Astrocyte (in vitro differentiated cells and primary cell): ENCODE measurements around the gene COA1. TPM values are rescaled to one million over a fixed set of nuclear protein-coding genes. Genes with fewer than 3 reads are reported as not detected.

Experiments used
- DNase-seq: peaks from one replicate; pipeline ENCODE4 v3.0.0-alpha.2; 2010; ENCODE audit warnings: low read depth
- FAIRE-seq: peaks from 2 replicates; lab custom pipeline; 2011; peaks lifted over from hg19 to GRCh38; lab: Jason Lieb, UNC
- H2AFZ ChIP-seq: 2 replicates; pipeline ENCODE4 v1.6.0; 2012; ENCODE audit warnings: low read depth, low read length, inconsistent platforms
- H3K27ac ChIP-seq: 2 replicates; pipeline ENCODE4 v1.5.1; 2011; ENCODE audit warnings: low read depth, low read length, inconsistent platforms
- H3K27me3 ChIP-seq: 2 replicates; pipeline ENCODE4 v1.6.0; 2011; ENCODE audit warnings: low read length, inconsistent platforms; ENCODE audit not compliant: insufficient read depth
- H3K36me3 ChIP-seq: 2 replicates; pipeline ENCODE4 v1.5.1; 2011; ENCODE audit warnings: low read length, inconsistent platforms; ENCODE audit not compliant: insufficient read depth
- H3K4me1 ChIP-seq: 2 replicates; pipeline ENCODE4 v1.5.1; 2011; ENCODE audit warnings: low read length, inconsistent platforms; ENCODE audit not compliant: insufficient read depth
- H3K4me2 ChIP-seq: 2 replicates; pipeline ENCODE4 v1.6.0; 2012; ENCODE audit warnings: low read length, inconsistent platforms
- H3K4me3 ChIP-seq: 2 replicates; pipeline ENCODE4 v1.5.1; 2011; ENCODE audit warnings: low read depth, mild to moderate bottlenecking, low read length, inconsistent platforms; ENCODE audit not compliant: insufficient read depth
- H3K79me2 ChIP-seq: 2 replicates; pipeline ENCODE4 v1.6.0; 2012; ENCODE audit warnings: mild to moderate bottlenecking, low read length, inconsistent platforms; ENCODE audit not compliant: insufficient read depth
- H3K9ac ChIP-seq: 2 replicates; pipeline ENCODE4 v1.6.0; 2012; ENCODE audit warnings: mild to moderate bottlenecking, low read length, inconsistent platforms
- H3K9me3 ChIP-seq: 2 replicates; pipeline ENCODE4 v1.5.1; 2012; ENCODE audit warnings: low read depth, mild to moderate bottlenecking, low read length, inconsistent platforms; ENCODE audit not compliant: insufficient read depth
- H4K20me1 ChIP-seq: 2 replicates; pipeline ENCODE4 v1.6.0; 2012; ENCODE audit warnings: low read length, inconsistent platforms; ENCODE audit not compliant: insufficient read depth
- H3K27ac Mint-ChIP-seq: one replicate; pipeline ENCODE4 v1.8.0; 2021; ENCODE audit warnings: mild to moderate bottlenecking, mixed read lengths; ENCODE audit not compliant: unreplicated experiment
- H3K27me3 Mint-ChIP-seq: one replicate; pipeline ENCODE4 v1.8.0; 2021; ENCODE audit warnings: low read depth, mixed read lengths; ENCODE audit not compliant: unreplicated experiment
- H3K36me3 Mint-ChIP-seq: one replicate; pipeline ENCODE4 v1.8.0; 2021; ENCODE audit warnings: low read depth, mixed read lengths; ENCODE audit not compliant: unreplicated experiment
- H3K4me1 Mint-ChIP-seq: one replicate; pipeline ENCODE4 v1.8.0; 2021; ENCODE audit warnings: low read depth, mixed read lengths; ENCODE audit not compliant: unreplicated experiment
- H3K4me3 Mint-ChIP-seq: one replicate; pipeline ENCODE4 v1.8.0; 2021; ENCODE audit warnings: mild to moderate bottlenecking, moderate library complexity, mixed read lengths; ENCODE audit not compliant: unreplicated experiment
- H3K9me3 Mint-ChIP-seq: one replicate; pipeline ENCODE4 v1.8.0; 2021; ENCODE audit warnings: mild to moderate bottlenecking, mixed read lengths; ENCODE audit not compliant: unreplicated experiment
- EZH2 ChIP-seq: IDR thresholded peaks from 2 replicates; pipeline ENCODE4 v1.6.1; 2012; ENCODE audit warnings: mild to moderate bottlenecking, low read length, inconsistent platforms; ENCODE audit not compliant: insufficient read depth
- total RNA-seq: library from RNA; stranded (reverse); gene quantifications from 2 replicates; pipeline ENCODE4 v1.2.1, GENCODE V29; 2021
- TF ChIP-seq, protein P1 (sequence below): IDR thresholded peaks from 2 replicates; pipeline ENCODE4 v1.5.1; 2011; ENCODE audit warnings: low read depth, mild to moderate bottlenecking, inconsistent platforms, low read length, moderate library complexity; ENCODE audit not compliant: insufficient read depth

The COA1 gene
- total RNA-seq, 1 donor from 2014 or later = 47.0 TPM

DNA sequence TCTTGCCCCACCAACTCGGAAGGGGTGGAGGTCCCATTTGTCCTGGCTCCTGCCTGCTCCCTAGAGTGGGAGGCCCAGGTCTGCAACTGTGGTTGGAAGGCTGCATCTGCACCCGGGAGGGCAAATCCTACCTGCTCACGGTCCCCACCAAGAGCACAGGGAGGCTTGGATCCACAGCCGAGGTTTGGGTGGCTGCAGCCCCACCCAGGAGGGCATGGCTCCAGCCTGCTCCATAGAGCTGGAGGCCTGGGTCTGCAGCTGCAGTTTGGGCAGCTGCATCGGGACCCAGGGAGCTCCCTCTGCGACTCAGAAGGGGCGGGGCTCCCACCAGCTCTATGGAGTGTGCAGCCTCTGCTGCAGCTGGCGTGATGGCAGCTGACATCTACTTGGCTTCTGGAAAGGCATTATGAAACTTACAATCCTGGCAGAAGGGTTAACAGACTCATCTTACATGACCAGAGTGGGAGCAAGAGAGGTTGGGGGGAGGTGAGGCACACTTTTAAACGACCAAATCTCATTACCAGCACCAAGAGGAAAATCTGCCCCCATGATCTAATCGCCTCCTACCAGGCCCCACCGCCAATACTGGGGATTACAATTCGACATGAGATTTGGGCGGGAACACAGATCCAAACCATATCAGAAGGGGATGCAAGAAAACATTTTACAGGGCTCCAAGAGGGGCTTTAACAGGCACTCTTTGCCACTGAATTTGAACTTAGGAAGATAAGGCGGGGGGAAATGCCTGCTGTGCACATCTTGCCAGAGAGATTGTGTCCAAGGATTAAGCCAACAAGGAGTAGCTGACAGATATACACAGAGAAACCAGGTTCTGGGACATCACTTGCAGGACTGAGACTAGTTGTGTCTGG is 20.9 kb upstream of the COA1 start:
- H3K4me3 Mint-ChIP-seq = no peak overlapping the region
- H4K20me1 ChIP-seq = no peaks in the 10 kb centered on the region
- peaks cover 4% of the 10 kb centered on the region for H3K9me3 Mint-ChIP-seq
- no peak overlapping the region for H3K4me3 ChIP-seq
- H3K9ac ChIP-seq = no peak overlapping the region
- H3K4me1 Mint-ChIP-seq = no peaks in the 10 kb centered on the region
- no peak overlapping the region for H3K27ac ChIP-seq
- no peak overlapping the region for H3K27ac Mint-ChIP-seq
- H3K79me2 ChIP-seq = no peaks in the 10 kb centered on the region
- H3K27me3 ChIP-seq = no peaks in the 10 kb centered on the region
- H3K27me3 Mint-ChIP-seq = peaks cover 15% of the 10 kb centered on the region
- H3K4me1 ChIP-seq = no peaks in the 10 kb centered on the region
- FAIRE-seq (no peak), DNase-seq (no peak)
- TF ChIP-seq EZH2 = no peak
- TF ChIP-seq, protein P1, sequence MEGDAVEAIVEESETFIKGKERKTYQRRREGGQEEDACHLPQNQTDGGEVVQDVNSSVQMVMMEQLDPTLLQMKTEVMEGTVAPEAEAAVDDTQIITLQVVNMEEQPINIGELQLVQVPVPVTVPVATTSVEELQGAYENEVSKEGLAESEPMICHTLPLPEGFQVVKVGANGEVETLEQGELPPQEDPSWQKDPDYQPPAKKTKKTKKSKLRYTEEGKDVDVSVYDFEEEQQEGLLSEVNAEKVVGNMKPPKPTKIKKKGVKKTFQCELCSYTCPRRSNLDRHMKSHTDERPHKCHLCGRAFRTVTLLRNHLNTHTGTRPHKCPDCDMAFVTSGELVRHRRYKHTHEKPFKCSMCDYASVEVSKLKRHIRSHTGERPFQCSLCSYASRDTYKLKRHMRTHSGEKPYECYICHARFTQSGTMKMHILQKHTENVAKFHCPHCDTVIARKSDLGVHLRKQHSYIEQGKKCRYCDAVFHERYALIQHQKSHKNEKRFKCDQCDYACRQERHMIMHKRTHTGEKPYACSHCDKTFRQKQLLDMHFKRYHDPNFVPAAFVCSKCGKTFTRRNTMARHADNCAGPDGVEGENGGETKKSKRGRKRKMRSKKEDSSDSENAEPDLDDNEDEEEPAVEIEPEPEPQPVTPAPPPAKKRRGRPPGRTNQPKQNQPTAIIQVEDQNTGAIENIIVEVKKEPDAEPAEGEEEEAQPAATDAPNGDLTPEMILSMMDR = no peak
- no peak overlapping the region for H3K4me2 ChIP-seq
- no peak overlapping the region for H2AFZ ChIP-seq
- no peaks in the 10 kb centered on the region for H3K36me3 Mint-ChIP-seq
- no peaks in the 10 kb centered on the region for H3K9me3 ChIP-seq
- no peaks in the 10 kb centered on the region for H3K36me3 ChIP-seq

DNA sequence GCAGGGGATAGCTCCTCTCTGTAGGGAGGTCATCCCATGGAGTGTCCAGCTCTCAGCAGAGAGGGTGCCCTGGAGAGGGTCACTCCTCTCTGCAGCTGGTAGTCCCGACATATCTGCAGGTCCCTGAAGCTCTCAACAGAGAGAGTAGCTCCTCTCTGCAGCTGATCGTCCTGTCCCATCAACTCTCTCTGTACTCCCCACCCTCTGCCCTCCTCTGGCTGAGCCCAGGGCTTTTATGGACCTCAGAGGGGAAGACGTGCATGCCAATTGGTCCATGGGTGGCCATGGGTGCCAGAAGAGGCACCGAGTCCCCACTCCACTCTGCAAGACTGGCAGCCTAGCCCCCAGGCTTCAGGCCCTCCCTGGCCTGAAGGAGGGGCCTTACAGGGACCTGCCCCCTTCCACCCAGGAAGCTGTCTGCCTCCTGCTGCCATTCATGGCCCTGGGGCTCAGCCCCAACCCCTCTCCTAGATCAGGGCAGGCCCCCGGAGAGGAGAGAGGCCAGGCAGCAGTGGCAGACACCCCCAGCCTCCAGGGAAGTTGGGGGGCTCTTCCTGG is 20.1 kb upstream of the COA1 start:
- peaks cover 4% of the 10 kb centered on the region for H3K9me3 Mint-ChIP-seq
- no peak overlapping the region for H3K9ac ChIP-seq
- H3K4me1 ChIP-seq = no peaks in the 10 kb centered on the region

More for the DNA sequence above, 20.1 kb upstream of the COA1 start:
- Mint-ChIP-seq H3K36me3 (no peaks in the 10 kb centered on the region), H3K4me3 (no peak overlapping the region), H3K27ac (no peak overlapping the region), H3K27me3 (peaks cover 15% of the 10 kb centered on the region), H3K4me1 (no peaks in the 10 kb centered on the region)
- no peak for DNase-seq
- H3K4me3 ChIP-seq = no peak overlapping the region
- FAIRE-seq = no peak
- TF ChIP-seq, protein P1 = no peak
- TF ChIP-seq EZH2 = no peak
- H3K27ac ChIP-seq = no peak overlapping the region
- no peaks in the 10 kb centered on the region for H3K36me3 ChIP-seq
- H3K79me2 ChIP-seq = no peaks in the 10 kb centered on the region
- no peaks in the 10 kb centered on the region for H4K20me1 ChIP-seq
- no peaks in the 10 kb centered on the region for H3K9me3 ChIP-seq
- H3K4me2 ChIP-seq = no peak overlapping the region
- no peaks in the 10 kb centered on the region for H3K27me3 ChIP-seq
- H2AFZ ChIP-seq = no peak overlapping the region
